HG03354 (cell line): ENCODE data around the gene SND1.
"Not testable (repeated sequence)": the region's sequence is repeated elsewhere in the genome, so short reads cannot be mapped to it uniquely, and the experiment has no call there.

Experiments used
- ATAC-seq: cut with Tn5 transposase; IDR thresholded peaks from one replicate; pipeline ENCODE4 v1.9.1; 2021; ENCODE audit warnings: mild to moderate bottlenecking; ENCODE audit not compliant: unreplicated experiment, poor library complexity, severe bottlenecking

The SND1 gene

GRCh38 chr7:127894588-127894987 is 242.6 kb downstream of the SND1 start:
- no peak for ATAC-seq

GRCh38 chr7:127895360-127895759 is 243.4 kb downstream of the SND1 start:
- ATAC-seq = no peak

DNA sequence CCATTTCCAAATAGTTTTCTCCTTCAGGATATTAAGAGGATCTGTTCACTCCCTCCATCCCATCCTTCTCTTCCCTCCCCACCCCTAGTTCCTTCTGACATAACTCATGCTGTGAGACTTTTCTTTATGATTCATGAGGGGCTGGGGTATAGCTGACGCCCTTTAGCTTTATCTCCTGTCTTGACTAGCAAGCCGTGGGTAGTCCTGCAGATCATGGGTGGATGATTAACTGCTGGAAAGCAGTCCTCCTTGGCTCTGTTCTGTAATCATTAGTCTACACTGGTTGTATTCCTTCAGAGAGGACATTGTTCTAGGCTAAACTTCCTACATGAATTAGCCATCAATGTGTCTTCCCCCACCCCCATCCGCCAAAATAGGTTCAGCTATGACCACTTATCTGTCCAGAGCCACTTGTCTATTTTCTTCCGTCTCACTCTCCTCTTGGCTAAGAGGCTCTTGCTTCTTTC is 243.9 kb downstream of the SND1 start:
- ATAC-seq = no peak

- no peak for ATAC-seq
Observed at GRCh38 chr7:127896659-127897058, 244.7 kb downstream of the SND1 start.

DNA sequence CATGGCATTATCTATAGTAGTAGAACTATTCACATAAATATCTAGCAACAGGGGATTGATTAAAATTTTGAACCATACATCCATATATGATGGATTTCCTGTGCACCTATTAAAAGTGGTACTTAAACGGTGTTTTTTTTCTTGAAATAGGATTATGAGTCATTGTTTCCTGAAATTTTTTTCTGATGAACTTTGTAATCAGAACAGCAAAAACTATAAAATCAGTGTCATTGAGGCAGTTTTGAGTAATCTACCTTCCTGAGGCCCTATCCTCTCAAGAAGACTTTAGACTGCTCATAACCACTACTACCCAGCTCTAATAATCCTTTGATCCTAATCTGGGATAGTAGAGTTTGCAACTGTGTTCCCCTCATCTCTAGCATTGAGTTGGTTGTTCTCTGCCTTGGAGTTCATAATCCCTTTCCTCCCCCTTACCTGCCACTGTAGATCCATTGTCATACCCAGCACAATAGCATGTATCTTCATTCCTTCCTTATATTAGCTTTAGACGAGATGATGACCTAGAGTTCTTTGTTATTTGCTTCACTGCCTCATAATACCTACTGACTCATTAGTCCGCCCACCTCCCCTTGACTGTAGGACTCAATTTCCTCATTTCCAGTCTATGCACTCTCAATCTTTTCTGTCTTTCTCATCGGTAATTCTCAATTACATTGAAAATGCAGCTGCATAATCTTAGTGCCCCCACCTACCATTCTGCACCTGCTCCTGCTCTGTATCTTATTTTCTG is 245.9 kb downstream of the SND1 start:
- ATAC-seq = no peak

DNA sequence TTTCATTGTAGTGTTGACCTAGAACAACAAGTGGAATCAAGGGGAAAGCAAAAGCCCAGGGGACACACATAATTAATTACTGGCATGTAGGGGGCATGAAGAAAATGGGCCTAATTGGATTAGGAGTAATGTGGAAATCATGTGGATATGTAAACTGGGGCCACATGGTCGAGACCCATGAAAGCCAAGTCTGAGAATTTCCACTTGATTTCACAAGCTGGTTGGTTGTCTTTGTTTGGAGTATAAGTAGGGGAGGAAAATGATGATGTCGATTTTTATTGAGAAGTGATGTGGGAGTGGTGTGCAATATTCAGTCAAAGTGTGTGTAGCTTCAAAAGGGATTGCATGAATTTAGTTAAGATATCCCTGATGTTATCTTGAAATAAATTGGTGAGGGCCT is 247.4 kb downstream of the SND1 start:
- ATAC-seq = no peak

DNA sequence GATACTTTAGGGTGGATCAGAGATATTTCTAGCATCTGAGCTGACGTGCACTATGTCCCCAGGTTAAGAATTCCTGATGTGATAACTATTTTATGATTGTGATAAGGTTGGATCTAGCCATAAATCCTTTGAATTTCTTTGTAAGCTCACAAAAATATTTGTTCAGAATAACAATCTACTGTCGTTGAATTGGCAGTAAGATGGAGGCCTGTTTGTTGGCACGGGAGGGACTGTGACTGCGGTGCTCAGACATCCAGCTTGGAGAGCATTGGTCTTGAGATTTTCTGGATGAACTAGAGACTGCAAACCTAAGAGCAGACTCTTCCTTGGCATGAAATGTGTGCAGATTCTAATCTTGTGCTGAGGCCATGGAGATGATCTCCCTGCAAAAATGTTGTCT is 248.1 kb downstream of the SND1 start:
- no peak for ATAC-seq

GRCh38 chr7:127900732-127901685 is 249.0 kb downstream of the SND1 start:
- ATAC-seq = no peak

DNA sequence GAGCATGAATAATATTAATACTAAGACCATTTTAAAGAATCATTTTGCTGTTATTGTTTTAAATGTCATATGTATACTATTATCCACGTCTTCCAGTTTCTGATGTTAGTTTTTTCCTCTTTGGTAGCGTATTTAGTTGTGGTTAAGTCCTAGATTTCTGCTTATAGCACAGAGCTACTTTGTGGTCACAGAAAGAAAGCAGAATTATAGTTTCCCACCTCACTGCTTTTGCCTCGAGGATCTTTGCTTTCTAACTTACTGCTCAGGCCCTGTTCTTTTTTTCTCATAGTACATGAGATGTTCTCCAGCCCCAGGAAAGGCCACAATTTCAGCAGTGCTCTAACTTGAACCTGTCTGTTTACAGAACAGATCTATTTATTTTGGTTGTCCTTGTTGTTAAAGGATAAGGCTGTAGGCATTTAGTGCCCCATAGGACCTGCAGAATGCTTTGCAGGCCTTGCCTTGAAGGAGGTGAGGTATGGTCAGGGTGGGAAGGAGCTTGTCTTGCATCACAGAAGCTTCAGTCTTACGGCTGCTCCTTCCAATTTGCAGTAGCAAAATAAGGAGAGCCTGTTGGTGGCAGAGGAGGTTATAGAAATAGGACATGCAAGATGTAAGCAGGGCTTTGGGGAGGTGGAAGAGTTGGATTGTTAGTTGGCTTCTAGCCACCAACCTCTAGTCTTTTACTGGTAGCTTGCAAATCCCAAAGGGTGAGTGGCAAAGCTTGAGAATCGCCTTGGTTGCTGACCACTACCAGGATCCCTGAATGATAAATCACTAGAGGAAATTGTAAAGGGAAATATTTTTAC is 250.1 kb downstream of the SND1 start:
- no peak for ATAC-seq

- not testable (repeated sequence) for ATAC-seq
Observed at GRCh38 chr7:127902753-127903152, 250.8 kb downstream of the SND1 start.

- no peak for ATAC-seq
Observed at GRCh38 chr7:127903892-127904669, 252.1 kb downstream of the SND1 start.

GRCh38 chr7:127904670-127904985 is 252.6 kb downstream of the SND1 start:
- no peak for ATAC-seq

DNA sequence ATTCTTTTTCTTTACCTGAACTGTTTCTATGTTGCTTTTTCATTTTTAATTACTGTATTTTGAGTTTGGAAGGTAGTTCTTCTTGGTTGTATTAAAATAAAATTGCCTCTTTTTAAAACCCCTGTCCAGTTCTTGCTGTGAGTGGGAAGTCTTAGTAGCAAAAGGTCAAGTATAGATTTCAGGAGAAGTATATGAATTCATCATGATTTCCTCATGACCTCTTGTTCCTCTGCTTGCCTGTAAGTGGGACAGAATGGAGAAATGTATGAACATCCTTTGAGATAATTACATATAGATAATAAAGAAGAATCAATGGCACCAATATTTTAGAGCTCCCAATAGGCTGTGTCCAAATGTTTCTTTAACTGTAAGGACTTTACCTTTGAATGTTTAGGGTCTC is 253.0 kb downstream of the SND1 start:
- ATAC-seq = no peak

DNA sequence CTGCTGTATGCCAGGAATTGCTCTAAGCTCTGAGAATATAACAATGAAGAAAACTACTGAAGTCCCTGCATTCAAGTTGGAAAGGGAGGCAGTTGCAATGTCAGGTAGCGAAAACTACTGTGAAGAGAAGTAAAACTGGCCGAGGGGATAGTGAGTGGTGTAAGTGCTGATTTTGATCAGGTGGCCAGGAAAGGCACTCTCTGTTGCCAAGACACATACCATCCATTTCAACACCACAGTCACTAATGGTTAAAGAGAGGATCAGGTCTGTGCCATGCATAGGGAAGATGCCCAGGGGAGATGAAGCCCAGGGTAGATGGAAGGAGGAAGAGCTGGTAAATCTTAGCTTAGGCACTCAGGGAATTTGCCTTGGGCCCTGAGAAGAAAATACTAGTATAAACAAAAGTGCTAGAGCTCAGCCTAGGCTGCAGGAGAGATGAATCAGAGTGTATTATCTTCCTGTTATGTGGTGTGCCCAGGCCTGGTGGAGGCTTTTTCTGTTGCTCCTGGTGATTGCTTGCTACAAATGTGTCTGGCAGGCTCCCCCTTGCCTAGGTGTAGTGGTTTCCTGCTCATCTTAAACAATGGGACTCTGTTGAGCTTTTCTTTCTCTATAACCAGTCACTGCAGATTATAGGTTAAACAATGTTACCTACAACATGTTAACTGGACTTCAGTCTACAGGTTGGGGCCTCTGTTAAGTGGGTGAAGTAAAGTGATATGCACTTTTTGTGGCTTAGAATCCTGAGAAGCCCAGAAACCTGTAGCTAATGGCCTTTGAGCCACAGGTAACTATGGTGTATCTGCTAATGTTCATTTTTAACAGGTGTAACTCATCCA is 253.7 kb downstream of the SND1 start:
- ATAC-seq = no peak

DNA sequence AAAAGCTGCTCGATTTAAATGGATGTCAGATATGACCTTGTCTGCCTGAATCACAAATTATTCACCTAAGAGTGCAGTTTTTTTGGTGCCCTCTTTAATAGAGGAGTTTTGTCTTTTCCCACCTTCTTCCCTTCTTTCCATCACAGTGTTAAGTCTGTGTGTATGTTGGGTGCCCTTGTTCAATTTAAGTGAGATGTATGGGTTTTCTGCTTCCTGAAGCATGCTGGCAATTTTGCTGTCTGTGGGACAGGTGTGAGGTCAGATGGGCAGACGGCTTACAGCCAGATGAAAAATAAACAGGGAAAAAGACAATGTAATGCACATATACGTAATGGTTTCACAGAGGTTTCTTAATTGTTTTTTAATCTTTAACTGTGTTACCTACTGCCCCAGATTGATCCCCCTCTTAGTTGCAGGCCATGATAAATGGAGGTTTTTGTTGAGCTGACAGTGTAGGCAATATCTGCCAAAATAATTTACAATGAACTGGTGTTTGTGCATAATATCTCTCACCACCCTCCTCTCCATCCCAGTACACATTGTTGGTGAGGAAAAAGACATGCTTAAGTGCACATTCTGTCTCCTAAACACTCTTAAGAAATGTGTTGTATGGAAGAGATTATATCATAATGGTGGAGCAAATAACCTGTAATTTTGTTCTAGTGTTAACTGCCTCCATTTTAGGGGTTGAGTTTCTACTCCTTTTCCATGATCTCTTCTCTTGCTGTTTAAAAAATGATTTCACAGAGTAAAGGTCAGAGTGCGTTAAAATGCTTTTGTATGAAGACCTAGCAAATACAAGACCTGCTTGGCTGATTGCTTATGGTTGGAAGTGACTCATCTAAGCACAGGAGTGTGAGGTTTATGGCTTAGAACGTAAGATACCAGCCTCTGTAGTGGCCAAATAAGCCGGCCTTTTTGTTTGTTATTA is 255.4 kb downstream of the SND1 start:
- ATAC-seq = no peak

DNA sequence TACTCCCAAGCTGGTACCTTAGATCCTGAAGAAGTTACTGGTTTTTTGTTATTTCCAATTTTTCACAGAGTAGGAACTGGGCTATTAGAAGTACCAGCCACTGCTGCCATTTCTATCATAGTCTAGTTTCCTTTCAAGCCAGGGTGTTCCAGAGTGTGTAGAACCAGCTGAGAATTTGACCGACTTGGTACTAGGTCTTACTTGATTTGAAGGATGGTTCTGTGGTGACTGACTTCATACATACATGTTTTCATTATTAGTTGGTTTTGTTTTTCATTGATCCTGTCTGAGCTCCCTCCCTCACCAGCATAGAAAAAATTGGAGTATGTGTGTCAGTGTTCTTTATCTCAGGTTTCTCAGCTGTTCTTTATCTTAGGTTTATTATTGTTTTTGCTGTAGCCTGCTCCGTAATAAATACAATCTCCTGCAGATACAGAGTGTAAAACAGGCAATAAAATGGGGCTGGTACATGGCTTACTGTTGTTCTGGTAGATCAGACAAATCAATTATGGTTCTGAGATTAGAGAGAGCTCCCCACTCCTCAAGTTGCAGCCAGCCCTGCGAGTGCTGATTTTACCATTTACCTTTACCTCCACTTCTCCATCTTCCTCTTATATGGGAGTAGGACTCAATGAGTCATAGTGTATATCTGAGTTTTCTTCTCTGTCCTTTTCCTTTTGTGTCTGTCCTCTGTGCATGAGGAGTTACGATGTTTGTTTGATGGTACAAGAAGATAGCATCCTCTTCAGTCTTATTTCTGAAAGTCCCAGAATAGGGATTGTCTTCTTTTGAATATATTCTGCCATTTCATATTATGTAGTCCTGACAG is 256.6 kb downstream of the SND1 start:
- ATAC-seq = no peak
